Lower leg skin (tissue), 4 donors: ENCODE measurements around the gene AGA. TPM values are rescaled to one million over a fixed set of nuclear protein-coding genes. Genes with fewer than 3 reads are reported as not detected.

Experiments used
- DNase-seq, 2 donors: peaks; one replicate each; pipeline ENCODE4 v3.0.0-alpha.2; 2019; ENCODE audit warnings: low spot score in 2 of 2
- H3K4me3 ChIP-seq: fragments of 200-600 bp; sonication (generic); 2 replicates; pipeline ENCODE4 v1.5.1; 2017; ENCODE audit warnings: mild to moderate bottlenecking, low read depth; ENCODE audit not compliant: poor library complexity, severe bottlenecking
- POLR2A ChIP-seq, 2 donors: fragments of 450-650 bp; IDR thresholded peaks; one replicate each; pipeline ENCODE4 v1.6.1; 2016 to 2017; ENCODE audit warnings: antibody characterized with exemption in 2 of 2, mild to moderate bottlenecking in 1 of 2, moderate library complexity in 1 of 2
- WGBS, 2 donors: methylation state at CpG; one replicate each; pipeline ENCODE4 v1.1.5; 2018; 5-methylcytosine and 5-hydroxymethylcytosine counted together
- intact Hi-C: fragments of 100-400 bp; cut with DNase I; formaldehyde crosslinking; loops from one replicate; pipeline ENCODE4 v1.15.0; 2023; ENCODE audit warnings: low total_unique reads
- total RNA-seq, 4 donors: library from RNA; depleted of rRNA; stranded (reverse); fragments of >200 nt; gene quantifications; one replicate each; pipeline ENCODE4 v1.1.0, GENCODE V29; 2016
- TF ChIP-seq, protein P1 (sequence below), 3 donors: fragments of 450-650 bp; IDR thresholded peaks; one replicate each; pipeline ENCODE4 v1.5.1; 2016; ENCODE audit warnings: antibody characterized with exemption in 3 of 3, mild to moderate bottlenecking in 3 of 3, moderate library complexity in 2 of 3

AGA gene
- total RNA-seq, 4 donors from 2014 or later, result 25.8 to 48.1 (median 30.9) TPM

DNA sequence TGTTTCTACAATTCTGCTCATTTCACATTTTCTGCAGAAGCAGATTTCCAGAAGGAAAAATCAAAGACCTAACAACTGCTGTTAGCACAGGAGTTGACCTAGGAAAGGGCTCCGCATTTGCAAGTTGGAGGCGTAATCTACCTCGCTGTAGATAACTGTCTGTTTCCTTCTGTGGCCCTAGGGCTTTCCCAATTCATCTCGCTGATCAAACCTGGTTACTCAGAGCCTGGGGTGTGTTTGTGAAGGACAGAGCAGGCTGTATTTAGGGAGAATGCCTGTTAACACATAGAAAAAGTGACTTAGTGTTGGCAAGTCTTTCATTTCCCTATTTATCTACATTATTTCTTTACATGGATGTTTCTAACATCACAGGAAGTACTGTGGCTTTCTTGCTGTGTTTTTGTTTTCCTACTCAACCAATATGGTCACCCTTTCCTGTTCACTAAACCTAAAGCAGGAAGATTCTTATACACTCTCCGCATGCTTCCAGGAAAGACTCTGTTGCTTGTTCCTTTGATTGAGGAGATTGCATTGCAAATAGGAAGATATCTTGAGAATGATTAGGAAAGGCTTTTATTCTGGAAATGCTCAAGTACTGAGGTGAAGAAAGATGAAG is 40.5 kb downstream of the AGA start:
- intact Hi-C loops, result no loop called here
- no peak for DNase-seq
- TF ChIP-seq, protein P1, sequence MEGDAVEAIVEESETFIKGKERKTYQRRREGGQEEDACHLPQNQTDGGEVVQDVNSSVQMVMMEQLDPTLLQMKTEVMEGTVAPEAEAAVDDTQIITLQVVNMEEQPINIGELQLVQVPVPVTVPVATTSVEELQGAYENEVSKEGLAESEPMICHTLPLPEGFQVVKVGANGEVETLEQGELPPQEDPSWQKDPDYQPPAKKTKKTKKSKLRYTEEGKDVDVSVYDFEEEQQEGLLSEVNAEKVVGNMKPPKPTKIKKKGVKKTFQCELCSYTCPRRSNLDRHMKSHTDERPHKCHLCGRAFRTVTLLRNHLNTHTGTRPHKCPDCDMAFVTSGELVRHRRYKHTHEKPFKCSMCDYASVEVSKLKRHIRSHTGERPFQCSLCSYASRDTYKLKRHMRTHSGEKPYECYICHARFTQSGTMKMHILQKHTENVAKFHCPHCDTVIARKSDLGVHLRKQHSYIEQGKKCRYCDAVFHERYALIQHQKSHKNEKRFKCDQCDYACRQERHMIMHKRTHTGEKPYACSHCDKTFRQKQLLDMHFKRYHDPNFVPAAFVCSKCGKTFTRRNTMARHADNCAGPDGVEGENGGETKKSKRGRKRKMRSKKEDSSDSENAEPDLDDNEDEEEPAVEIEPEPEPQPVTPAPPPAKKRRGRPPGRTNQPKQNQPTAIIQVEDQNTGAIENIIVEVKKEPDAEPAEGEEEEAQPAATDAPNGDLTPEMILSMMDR (IDR thresholded peaks at IDR 0.05), result no peak
- no peak for TF ChIP-seq POLR2A (IDR thresholded peaks at IDR 0.05)
- no peak overlapping the region for H3K4me3 ChIP-seq
- WGBS, 2 donors, result 73 to 78% methylated on average over 5 of the region's 5 CpGs

DNA sequence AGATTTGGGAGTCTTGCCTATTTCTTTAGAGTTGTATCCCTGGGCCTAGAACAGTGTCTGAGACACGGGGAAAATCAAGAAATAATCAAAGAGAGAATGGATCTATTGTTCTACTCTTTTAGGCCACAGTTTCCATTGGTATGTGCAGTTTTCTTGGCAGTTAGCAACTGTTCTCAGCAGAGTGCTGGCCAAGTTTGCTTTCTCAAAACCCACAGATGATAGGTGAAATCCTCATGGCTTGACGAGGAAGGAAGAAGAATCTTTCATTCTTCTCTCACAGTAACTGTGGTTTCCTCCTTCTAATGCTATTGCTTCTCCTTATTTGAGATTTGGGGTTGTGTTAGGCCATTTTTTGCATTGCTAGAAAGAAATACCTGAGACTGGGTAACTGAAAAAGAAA is 42.2 kb downstream of the AGA start:
- DNase-seq, result no peak
- no peak overlapping the region for H3K4me3 ChIP-seq
- WGBS, 2 donors, result 43 to 65% methylated on average over 2 of the region's 2 CpGs
- TF ChIP-seq, protein P1 (IDR thresholded peaks at IDR 0.05), result no peak
- no peak for TF ChIP-seq POLR2A (IDR thresholded peaks at IDR 0.05)
- intact Hi-C loops, result no loop called here

DNA sequence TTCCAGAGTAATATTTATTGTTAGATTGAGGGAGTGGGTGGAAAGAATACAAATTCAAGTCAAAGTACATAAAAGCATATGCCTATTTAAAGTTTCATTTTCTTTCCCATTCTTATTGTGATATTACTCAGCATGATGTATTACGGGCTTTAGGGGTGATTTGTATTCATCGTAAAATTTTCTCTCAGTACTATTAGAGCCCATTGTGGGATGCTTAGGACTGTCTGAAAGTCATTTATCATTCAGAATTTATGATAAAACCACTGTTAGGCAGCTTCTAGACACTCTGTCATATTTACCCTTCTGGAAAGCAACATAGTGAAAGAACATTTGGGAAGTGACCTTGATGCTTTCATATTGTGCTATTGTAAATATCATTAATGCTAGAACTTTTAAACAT is 45.9 kb downstream of the AGA start:
- no peak overlapping the region for H3K4me3 ChIP-seq
- 84 to 89% methylated on average over 2 of the region's 2 CpGs for WGBS, 2 donors
- DNase-seq, result no peak
- intact Hi-C loops, result no loop called here
- TF ChIP-seq POLR2A (IDR thresholded peaks at IDR 0.05), result no peak
- TF ChIP-seq, protein P1 (IDR thresholded peaks at IDR 0.05), result no peak

DNA sequence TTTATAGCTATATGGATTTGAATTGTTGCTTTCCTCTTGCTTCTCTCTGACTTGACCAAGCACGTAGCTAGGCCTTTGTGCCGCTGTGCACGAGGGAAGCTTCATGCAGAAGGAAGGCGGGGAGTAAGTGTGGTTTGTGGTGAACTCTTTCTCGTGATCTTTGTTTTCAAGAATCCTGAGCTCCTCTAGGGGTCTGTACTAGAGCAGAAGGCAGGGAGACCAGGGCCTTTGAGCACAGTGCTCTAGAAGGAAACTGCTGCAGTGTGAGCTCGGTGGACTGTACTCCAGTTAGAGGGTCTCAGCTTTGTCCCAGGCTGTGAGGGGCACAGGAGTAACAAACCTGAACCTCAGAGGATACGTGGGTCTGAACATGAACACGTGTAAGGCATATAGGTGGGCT is 49.0 kb downstream of the AGA start:
- whole genome bisulfite sequencing, 2 donors, result 57 to 64% methylated on average over 8 of the region's 8 CpGs
- intact Hi-C loops, result no loop called here

DNA sequence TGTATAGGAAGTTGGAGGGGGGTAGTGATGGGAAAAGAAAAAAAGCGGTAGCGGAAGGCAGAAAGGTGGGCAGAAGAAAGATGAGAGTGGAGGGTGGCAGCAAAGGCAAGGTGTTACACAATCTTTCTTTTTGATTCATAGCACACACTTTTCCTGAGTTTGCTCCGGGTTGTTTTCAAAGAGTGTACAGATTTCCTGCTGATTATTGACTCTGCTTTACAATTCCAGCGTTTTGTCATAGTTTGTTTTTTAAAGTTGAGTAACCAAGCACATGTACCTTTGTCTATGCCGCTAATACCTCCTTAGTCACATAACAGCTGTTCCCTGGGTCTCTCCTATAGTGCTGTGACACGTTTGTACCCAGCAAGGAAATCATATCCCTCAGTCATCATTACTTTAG is 50.3 kb downstream of the AGA start:
- WGBS, 2 donors, result 64 to 65% methylated on average over 6 of the region's 6 CpGs
- TF ChIP-seq, protein P1 (IDR thresholded peaks at IDR 0.05), result no peak
- no peak for TF ChIP-seq POLR2A (IDR thresholded peaks at IDR 0.05)
- intact Hi-C loops, result no loop called here
- no peak overlapping the region for H3K4me3 ChIP-seq
- DNase-seq, result no peak

More for the DNA sequence above, 49.0 kb downstream of the AGA start:
- no peak for TF ChIP-seq POLR2A (IDR thresholded peaks at IDR 0.05)
- TF ChIP-seq, protein P1 (IDR thresholded peaks at IDR 0.05), result no peak
- no peak for DNase-seq
- H3K4me3 ChIP-seq, result no peak overlapping the region

DNA sequence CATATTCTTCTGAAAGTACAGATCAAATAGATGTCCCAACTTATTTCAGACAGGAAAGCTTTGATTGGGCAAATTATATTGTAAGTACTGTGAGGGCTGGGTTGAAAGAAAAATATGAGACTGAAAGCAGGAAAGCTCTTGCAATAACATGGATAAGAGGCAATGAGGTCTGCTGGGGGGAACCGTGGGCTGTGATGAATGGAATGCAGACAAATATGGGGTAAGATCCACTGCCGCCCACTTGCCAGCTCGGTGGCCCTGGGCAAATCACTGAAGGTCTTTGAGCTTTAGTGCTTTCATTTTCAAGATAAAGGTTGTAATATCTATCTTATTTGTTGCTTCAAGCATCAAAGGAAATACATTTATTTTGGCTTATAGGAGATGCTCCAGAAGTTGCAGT is 51.0 kb downstream of the AGA start:
- intact Hi-C loops, result no loop called here
- TF ChIP-seq, protein P1 (IDR thresholded peaks at IDR 0.05), result no peak
- no peak for TF ChIP-seq POLR2A (IDR thresholded peaks at IDR 0.05)
- DNase-seq, result no peak
- WGBS, 2 donors, result 52 to 63% methylated on average over 3 of the region's 3 CpGs
- H3K4me3 ChIP-seq, result no peak overlapping the region
